Mesenchymal stem cell (in vitro differentiated cells and primary cell): ENCODE results near the gene CDH12.

Experiments
- DNase-seq: peaks from one replicate; pipeline ENCODE4 v3.0.0-alpha.2; 2013
- H2AFZ ChIP-seq: one replicate; pipeline ENCODE4 v1.6.1; 2013; ENCODE audit warnings: low read depth, mild to moderate bottlenecking, control low read depth, inconsistent platforms, low read length, moderate library complexity
- H2AK5ac ChIP-seq: 2 replicates; pipeline ENCODE4 v1.6.1; 2013; ENCODE audit warnings: low read length, moderate library complexity, mild to moderate bottlenecking, inconsistent platforms; ENCODE audit not compliant: severe bottlenecking
- H2BK120ac ChIP-seq: one replicate; pipeline ENCODE4 v1.6.1; 2013; ENCODE audit warnings: low read depth, mild to moderate bottlenecking, inconsistent platforms, low read length, moderate library complexity
- H2BK12ac ChIP-seq, 2 experiments: one replicate each; pipeline ENCODE4 v1.6.1; 2013; ENCODE audit warnings: inconsistent platforms in 2 of 2, low read length in 2 of 2, mild to moderate bottlenecking in 2 of 2, moderate library complexity in 2 of 2, control low read depth in 1 of 2
- H2BK15ac ChIP-seq: one replicate; pipeline ENCODE4 v1.6.1; 2013; ENCODE audit warnings: mild to moderate bottlenecking, low read depth, inconsistent platforms; ENCODE audit not compliant: poor library complexity, severe bottlenecking
- H2BK5ac ChIP-seq: 2 replicates; pipeline ENCODE4 v1.6.1; 2013; ENCODE audit warnings: low read depth, mild to moderate bottlenecking, low read length, control low read depth, inconsistent platforms; ENCODE audit not compliant: poor library complexity, severe bottlenecking
- H3K14ac ChIP-seq, 2 experiments: one replicate each; pipeline ENCODE4 v1.6.1; 2013; ENCODE audit warnings: inconsistent platforms in 2 of 2, low read length in 2 of 2, control low read depth in 1 of 2, mild to moderate bottlenecking in 1 of 2, moderate library complexity in 1 of 2
- H3K18ac ChIP-seq, 2 experiments: one replicate each; pipeline ENCODE4 v1.6.1; 2013; ENCODE audit warnings: inconsistent platforms in 2 of 2, low read length in 2 of 2, control low read depth in 1 of 2, low read depth in 1 of 2, mild to moderate bottlenecking in 1 of 2
- H3K23ac ChIP-seq, 2 experiments: one replicate each; pipeline ENCODE4 v1.6.1; 2013; ENCODE audit warnings: inconsistent platforms in 2 of 2, low read length in 2 of 2, mild to moderate bottlenecking in 2 of 2, moderate library complexity in 2 of 2, control low read depth in 1 of 2
- H3K27ac ChIP-seq: 2 replicates; pipeline ENCODE4 v1.5.1; 2013; ENCODE audit warnings: mild to moderate bottlenecking, moderate library complexity, low read length, control low read depth, inconsistent platforms; ENCODE audit not compliant: poor library complexity, severe bottlenecking
- H3K27me3 ChIP-seq, 2 experiments: 2 replicates each; pipeline versions ENCODE4 v1.6.1 to v1.7.0; 2013; ENCODE audit warnings: low read length in 2 of 2, mild to moderate bottlenecking in 2 of 2, moderate library complexity in 2 of 2, control low read depth in 1 of 2, inconsistent platforms in 1 of 2; ENCODE audit not compliant: control insufficient read depth in 1 of 2, insufficient read depth in 1 of 2
- H3K36me3 ChIP-seq, 2 experiments: 2 replicates each; pipeline versions ENCODE4 v1.6.1 to v1.7.0; 2013; ENCODE audit warnings: low read length in 2 of 2, control low read depth in 1 of 2, inconsistent platforms in 1 of 2, low read depth in 1 of 2, mild to moderate bottlenecking in 1 of 2; ENCODE audit not compliant: insufficient read depth in 2 of 2, control insufficient read depth in 1 of 2
- H3K4ac ChIP-seq, 2 experiments: one replicate each; pipeline ENCODE4 v1.6.1; 2013; ENCODE audit warnings: inconsistent platforms in 2 of 2, low read length in 2 of 2, mild to moderate bottlenecking in 2 of 2, moderate library complexity in 2 of 2, control low read depth in 1 of 2, low read depth in 1 of 2
- H3K4me1 ChIP-seq: 2 replicates; pipeline ENCODE4 v1.6.1; 2013; ENCODE audit warnings: low read depth, low read length, control low read depth; ENCODE audit not compliant: control insufficient read depth, insufficient read depth
- H3K4me2 ChIP-seq: 2 replicates; pipeline ENCODE4 v1.6.1; 2013; ENCODE audit warnings: low read length, mild to moderate bottlenecking, inconsistent platforms; ENCODE audit not compliant: poor library complexity, severe bottlenecking
- H3K4me3 ChIP-seq, 2 experiments: 2 replicates each; pipeline versions ENCODE4 v1.5.1 to v1.7.0; 2013; ENCODE audit warnings: low read length in 2 of 2, mild to moderate bottlenecking in 2 of 2, control low read depth in 1 of 2, low read depth in 1 of 2; ENCODE audit not compliant: insufficient read depth in 1 of 2
- H3K79me1 ChIP-seq: replicated peaks from 2 replicates; pipeline ENCODE4 v1.6.1; 2013; ENCODE audit warnings: mild to moderate bottlenecking, control low read depth, low read length, inconsistent platforms; ENCODE audit not compliant: poor library complexity, severe bottlenecking
- H3K9ac ChIP-seq: 2 replicates; pipeline ENCODE4 v1.7.0; 2013; ENCODE audit warnings: mild to moderate bottlenecking, low read length, moderate library complexity
- H3K9me3 ChIP-seq: 2 replicates; pipeline ENCODE4 v1.7.0; 2013; ENCODE audit warnings: mild to moderate bottlenecking, low read length; ENCODE audit not compliant: control insufficient read depth
- H4K8ac ChIP-seq: one replicate; pipeline ENCODE4 v1.6.1; 2013; ENCODE audit warnings: inconsistent platforms, mild to moderate bottlenecking, low read length, moderate library complexity
- H4K91ac ChIP-seq: one replicate; pipeline ENCODE4 v1.6.1; 2013; ENCODE audit warnings: mild to moderate bottlenecking, low read length, inconsistent platforms
- whole genome bisulfite sequencing: methylation state at CpG from one replicate; pipeline ENCODE4 v1.1.7; 2013; ENCODE audit warnings: mixed read lengths; 5-methylcytosine and 5-hydroxymethylcytosine counted together

The CDH12 gene

GRCh38 chr5:22076586-22076985, 776.6 kb downstream of the CDH12 start:
- H3K23ac ChIP-seq = no peak overlapping the region
- H3K4me2 ChIP-seq = no peak overlapping the region
- H3K27me3 ChIP-seq = no peaks in the 10 kb centered on the region
- H2BK15ac ChIP-seq = no peak overlapping the region
- no peak overlapping the region for H3K14ac ChIP-seq
- H3K27ac ChIP-seq = no peak overlapping the region
- no peak overlapping the region for H2AFZ ChIP-seq
- no peak overlapping the region for H3K18ac ChIP-seq
- H2AK5ac ChIP-seq = no peak overlapping the region
- DNase-seq = no peak
- no peak overlapping the region for H4K8ac ChIP-seq
- H2BK120ac ChIP-seq = no peak overlapping the region
- no peak overlapping the region for H3K4ac ChIP-seq
- no peak overlapping the region for H3K4me3 ChIP-seq
- H3K4me1 ChIP-seq = no peaks in the 10 kb centered on the region
- H2BK12ac ChIP-seq = no peak overlapping the region
- no peak overlapping the region for H2BK5ac ChIP-seq
- no peaks in the 10 kb centered on the region for H3K36me3 ChIP-seq
- no peaks in the 10 kb centered on the region for H3K79me1 ChIP-seq
- H3K9ac ChIP-seq = no peak overlapping the region
- H4K91ac ChIP-seq = no peak overlapping the region
- 66% methylated on average over 2 of the region's 3 CpGs for WGBS
- no peaks in the 10 kb centered on the region for H3K9me3 ChIP-seq

GRCh38 chr5:22070186-22070728, 782.9 kb downstream of the CDH12 start:
- Histone ChIP-seq H3K4me2 (no peak overlapping the region), H2AFZ (no peak overlapping the region), H2BK15ac (no peak overlapping the region), H3K36me3 (no peaks in the 10 kb centered on the region), H3K4me1 (no peaks in the 10 kb centered on the region), H2BK12ac (no peak overlapping the region), H3K27me3 (no peaks in the 10 kb centered on the region), H4K91ac (no peak overlapping the region), H3K9ac (no peak overlapping the region), H3K9me3 (peaks cover 2% of the 10 kb centered on the region), H2BK5ac (no peak overlapping the region), H3K79me1 (no peaks in the 10 kb centered on the region), H3K4me3 (no peak overlapping the region), H2BK120ac (no peak overlapping the region), H2AK5ac (no peak overlapping the region), H3K18ac (no peak overlapping the region), H3K14ac (no peak overlapping the region), H3K4ac (no peak overlapping the region), H3K27ac (no peak overlapping the region), H4K8ac (no peak overlapping the region), H3K23ac (no peak overlapping the region)
- no peak for DNase-seq
- WGBS = 73% methylated on average over 2 of the region's 3 CpGs

- Histone ChIP-seq H3K9me3 (no peaks in the 10 kb centered on the region), H3K4ac (no peak overlapping the region), H3K23ac (no peak overlapping the region), H2AFZ (no peak overlapping the region), H3K79me1 (no peaks in the 10 kb centered on the region), H4K91ac (no peak overlapping the region), H2BK12ac (no peak overlapping the region), H3K4me1 (no peaks in the 10 kb centered on the region), H2BK5ac (no peak overlapping the region), H3K14ac (no peak overlapping the region), H3K27ac (no peak overlapping the region), H3K9ac (no peak overlapping the region), H3K36me3 (no peaks in the 10 kb centered on the region), H3K4me2 (no peak overlapping the region), H3K4me3 (no peak overlapping the region), H2AK5ac (no peak overlapping the region), H2BK15ac (no peak overlapping the region), H4K8ac (no peak overlapping the region), H3K18ac (no peak overlapping the region), H2BK120ac (no peak overlapping the region), H3K27me3 (no peaks in the 10 kb centered on the region)
- DNase-seq = no peak
- 86% methylated on average over 4 of the region's 4 CpGs for WGBS
These were observed 789.4 kb downstream of the CDH12 start for GRCh38 chr5:22063717-22064116.

GRCh38 chr5:22058620-22059019, 794.5 kb downstream of the CDH12 start:
- no peaks in the 10 kb centered on the region for H3K36me3 ChIP-seq
- no peak overlapping the region for H2BK15ac ChIP-seq
- H3K27ac ChIP-seq = no peak overlapping the region
- no peak overlapping the region for H2BK120ac ChIP-seq
- H3K9ac ChIP-seq = no peak overlapping the region
- H3K27me3 ChIP-seq = no peaks in the 10 kb centered on the region
- no peaks in the 10 kb centered on the region for H3K4me1 ChIP-seq
- H3K4me3 ChIP-seq = no peak overlapping the region
- no peak overlapping the region for H3K4me2 ChIP-seq
- H3K23ac ChIP-seq = no peak overlapping the region
- H2AFZ ChIP-seq = no peak overlapping the region
- H4K8ac ChIP-seq = no peak overlapping the region
- no peak overlapping the region for H2BK5ac ChIP-seq
- no peak overlapping the region for H2AK5ac ChIP-seq
- DNase-seq = no peak
- H3K18ac ChIP-seq = no peak overlapping the region
- H3K14ac ChIP-seq = no peak overlapping the region
- H3K4ac ChIP-seq = no peak overlapping the region
- H3K9me3 ChIP-seq = no peaks in the 10 kb centered on the region
- no peak overlapping the region for H2BK12ac ChIP-seq
- no peak overlapping the region for H4K91ac ChIP-seq
- no peaks in the 10 kb centered on the region for H3K79me1 ChIP-seq
- WGBS = no CpG with 5 or more reads among the region's 1 CpG
